GM23248 (cell line): Measurements from ENCODE around the gene CLEC18C. TPM values are rescaled to one million over a fixed set of nuclear protein-coding genes. Genes with fewer than 3 reads are reported as not detected.
A peak's percentile ranks its signal among the peaks of the same experiment; 100 is the strongest.
"Not testable (repeated sequence)": the region's sequence is repeated elsewhere in the genome, so short reads cannot be mapped to it uniquely, and the experiment has no call there.

ENCODE experiments used
- DNase-seq: peaks from one replicate; pipeline ENCODE4 v3.0.0-alpha.2; 2015
- H2AFZ ChIP-seq: fragments of 200-600 bp; sonication (generic); 2 replicates; pipeline ENCODE4 v1.6.1; 2016; ENCODE audit warnings: antibody characterized with exemption
- H3F3A ChIP-seq: fragments of 200-600 bp; sonication (generic); 2 replicates; pipeline ENCODE4 v1.6.1; 2016; ENCODE audit warnings: mild to moderate bottlenecking, antibody characterized with exemption, mixed run types; ENCODE audit not compliant: insufficient read depth
- H3K27ac ChIP-seq: fragments of 200-600 bp; sonication (generic); 2 replicates; pipeline ENCODE4 v1.5.1; 2016; ENCODE audit warnings: mild to moderate bottlenecking
- H3K27me3 ChIP-seq: fragments of 200-600 bp; sonication (generic); replicated peaks from 2 replicates; pipeline ENCODE4 v1.6.1; 2016; ENCODE audit warnings: mild to moderate bottlenecking; ENCODE audit not compliant: insufficient read depth
- H3K36me3 ChIP-seq: fragments of 200-600 bp; sonication (generic); 2 replicates; pipeline ENCODE4 v1.6.1; 2016; ENCODE audit warnings: low read depth, mild to moderate bottlenecking
- H3K4me1 ChIP-seq: fragments of 200-600 bp; sonication (generic); 2 replicates; pipeline ENCODE4 v1.6.1; 2016; ENCODE audit warnings: mild to moderate bottlenecking; ENCODE audit not compliant: insufficient read depth
- H3K4me2 ChIP-seq: fragments of 200-600 bp; sonication (generic); one replicate; pipeline ENCODE4 v1.6.1; 2016; ENCODE audit warnings: mild to moderate bottlenecking; ENCODE audit not compliant: unreplicated experiment
- H3K4me3 ChIP-seq: fragments of 200-600 bp; sonication (generic); 2 replicates; pipeline ENCODE4 v1.5.1; 2016; ENCODE audit warnings: mild to moderate bottlenecking
- H3K79me2 ChIP-seq: fragments of 200-600 bp; sonication (generic); 2 replicates; pipeline ENCODE4 v1.6.1; 2016; ENCODE audit warnings: mild to moderate bottlenecking; ENCODE audit not compliant: insufficient read depth
- H3K9ac ChIP-seq: fragments of 200-600 bp; sonication (generic); 2 replicates; pipeline ENCODE4 v1.6.1; 2016; ENCODE audit warnings: mild to moderate bottlenecking
- H3K9me2 ChIP-seq: fragments of 200-600 bp; sonication (generic); 2 replicates; pipeline ENCODE4 v1.6.1; 2016; ENCODE audit warnings: mixed run types, mild to moderate bottlenecking, moderate library complexity; ENCODE audit not compliant: insufficient read depth
- H3K9me3 ChIP-seq: fragments of 200-600 bp; sonication (generic); one replicate; pipeline ENCODE4 v1.6.1; 2017; ENCODE audit warnings: low read depth
- H4K20me1 ChIP-seq: fragments of 200-600 bp; sonication (generic); 2 replicates; pipeline ENCODE4 v1.6.0; 2016; ENCODE audit not compliant: insufficient read depth
- WGBS, 2 experiments: methylation state at CpG; one replicate each; pipeline ENCODE4 v1.1.6; 2015 to 2017; ENCODE audit warnings: low lambda C conversion rate in 2 of 2, low coverage in 1 of 2; ENCODE audit errors: missing lambda C conversion rate in 2 of 2; 5-methylcytosine and 5-hydroxymethylcytosine counted together
- in situ Hi-C: fragments of 300-500 bp; cut with MboI; formaldehyde crosslinking; loops from 2 replicates; pipeline ENCODE4 v1.15.0; 2020
- polyA plus RNA-seq: library from polyadenylated mRNA; unstranded; fragments of >200 nt; fragmentation: Nextera tagmentation; extraction: Ambion mirVana; gene quantifications from 2 replicates; pipeline ENCODE4 v1.2.1, GENCODE V29; 2016
- total RNA-seq: library from RNA; depleted of rRNA; stranded (reverse); fragments of >200 nt; shearing (Covaris generic); gene quantifications from 2 replicates; pipeline ENCODE4 v1.2.3, GENCODE V29; 2014

CLEC18C gene
- total and polyA plus RNA-seq, 2 experiments from 2014 or later = 0.43 TPM; not detected in 1

GRCh38 chr16:70222574-70222973, 49.0 kb downstream of the CLEC18C start:
- WGBS, 2 experiments = 44 to 53% methylated on average over 2 of the region's 2 CpGs
- H3K27ac ChIP-seq, H3K9me2 ChIP-seq, H3K4me3 ChIP-seq, H3K79me2 ChIP-seq, H3K27me3 ChIP-seq, in situ Hi-C loops, H3K4me2 ChIP-seq, H3K9me3 ChIP-seq, H3K9ac ChIP-seq, H3K4me1 ChIP-seq, H2AFZ ChIP-seq, H4K20me1 ChIP-seq, H3F3A ChIP-seq: not testable (repeated sequence)
- peaks cover 25% of the 10 kb centered on the region for H3K36me3 ChIP-seq
- peak; percentile 24 for DNase-seq

GRCh38 chr16:70223216-70223615, 49.6 kb downstream of the CLEC18C start:
- in situ Hi-C loops, H3K9me3 ChIP-seq, H3K9ac ChIP-seq, H3K27me3 ChIP-seq, DNase-seq, H3K4me1 ChIP-seq, H4K20me1 ChIP-seq, H3K27ac ChIP-seq, H3K4me2 ChIP-seq, H3K9me2 ChIP-seq, H3K79me2 ChIP-seq, H3F3A ChIP-seq, H3K4me3 ChIP-seq, H2AFZ ChIP-seq: not testable (repeated sequence)
- 86% methylated on average over 1 of the region's 2 CpGs; no CpG with 5 or more reads in 1 of the 2 experiments for WGBS, 2 experiments
- peaks cover 32% of the 10 kb centered on the region for H3K36me3 ChIP-seq

GRCh38 chr16:70223971-70224513, 50.5 kb downstream of the CLEC18C start:
- H3F3A ChIP-seq, H3K4me2 ChIP-seq, H3K27ac ChIP-seq, H3K79me2 ChIP-seq, H4K20me1 ChIP-seq, H3K9me3 ChIP-seq, H3K9me2 ChIP-seq, H3K9ac ChIP-seq, H2AFZ ChIP-seq, H3K4me1 ChIP-seq, in situ Hi-C loops, DNase-seq, H3K4me3 ChIP-seq, H3K27me3 ChIP-seq: not testable (repeated sequence)
- H3K36me3 ChIP-seq = peaks cover 36% of the 10 kb centered on the region
- WGBS, 2 experiments = 75 to 100% methylated on average over 1 of the region's 3 CpGs

- H3K4me3 ChIP-seq, DNase-seq, H3K9ac ChIP-seq, H3F3A ChIP-seq, H3K9me2 ChIP-seq, H3K4me2 ChIP-seq, H2AFZ ChIP-seq, H3K79me2 ChIP-seq, in situ Hi-C loops, H3K9me3 ChIP-seq, H3K4me1 ChIP-seq, H3K27me3 ChIP-seq, H4K20me1 ChIP-seq, H3K27ac ChIP-seq: not testable (repeated sequence)
- 97% methylated on average over 20 of the region's 24 CpGs; no CpG with 5 or more reads in 1 of the 2 experiments for WGBS, 2 experiments
- peaks cover 36% of the 10 kb centered on the region for H3K36me3 ChIP-seq
These were observed 51.1 kb downstream of the CLEC18C start for GRCh38 chr16:70224645-70225044.

- in situ Hi-C loops, H2AFZ ChIP-seq, H3K27ac ChIP-seq, H3K4me1 ChIP-seq, DNase-seq, H3K79me2 ChIP-seq, H3K4me2 ChIP-seq, H3K4me3 ChIP-seq, H3K27me3 ChIP-seq, H3K9ac ChIP-seq, H3K9me3 ChIP-seq, H4K20me1 ChIP-seq, H3K9me2 ChIP-seq, H3F3A ChIP-seq: not testable (repeated sequence)
- 99 to 100% methylated on average over 3 to 4 of the region's 4 CpGs for WGBS, 2 experiments
- peaks cover 34% of the 10 kb centered on the region for H3K36me3 ChIP-seq
These were observed 51.8 kb downstream of the CLEC18C start for GRCh38 chr16:70225430-70225829.

- peaks cover 37% of the 10 kb centered on the region for H3K36me3 ChIP-seq
- in situ Hi-C loops, H3F3A ChIP-seq, H3K9me2 ChIP-seq, H3K9ac ChIP-seq, H3K4me3 ChIP-seq, H3K9me3 ChIP-seq, H3K79me2 ChIP-seq, H2AFZ ChIP-seq, H4K20me1 ChIP-seq, DNase-seq, H3K27ac ChIP-seq, H3K27me3 ChIP-seq, H3K4me1 ChIP-seq, H3K4me2 ChIP-seq: not testable (repeated sequence)
These were observed 52.4 kb downstream of the CLEC18C start for GRCh38 chr16:70226024-70226423.

GRCh38 chr16:70231831-70232230, 58.2 kb downstream of the CLEC18C start:
- H3K79me2 ChIP-seq, in situ Hi-C loops: not testable (repeated sequence)
- H3K36me3 ChIP-seq = peaks cover 54% of the 10 kb centered on the region

More at GRCh38 chr16:70231831-70232230, 58.2 kb downstream of the CLEC18C start:
- WGBS, 2 experiments = 71 to 75% methylated on average over 3 of the region's 3 CpGs
- H3K27me3 ChIP-seq, H4K20me1 ChIP-seq, H3K9ac ChIP-seq, DNase-seq, H2AFZ ChIP-seq, H3K9me3 ChIP-seq, H3K9me2 ChIP-seq, H3F3A ChIP-seq, H3K4me1 ChIP-seq, H3K27ac ChIP-seq, H3K4me2 ChIP-seq, H3K4me3 ChIP-seq: not testable (repeated sequence)
